Measurements from ENCODE around the gene B4GALT7.

DNA sequence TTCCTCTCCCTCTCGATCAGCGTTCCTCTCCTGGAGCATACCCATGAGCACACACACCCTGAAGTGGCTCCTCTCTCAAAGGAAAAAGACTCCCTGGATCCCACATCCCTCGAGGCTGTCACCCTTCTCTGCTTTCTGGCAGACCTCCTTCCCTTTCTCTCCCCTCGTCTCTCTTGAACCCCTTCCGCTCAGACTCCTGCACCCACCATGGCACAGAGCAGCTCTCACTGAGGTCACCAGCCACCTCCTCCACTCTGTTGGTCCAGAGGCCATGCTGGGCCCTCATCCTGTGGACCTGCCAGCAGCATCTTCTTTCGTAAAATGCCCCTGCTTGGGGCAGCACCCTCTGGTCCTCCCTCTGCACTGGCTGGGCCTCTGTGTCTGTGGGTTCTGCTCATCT, 5.7 kb downstream of the B4GALT7 start:
- TF ChIP-seq, protein P1, sequence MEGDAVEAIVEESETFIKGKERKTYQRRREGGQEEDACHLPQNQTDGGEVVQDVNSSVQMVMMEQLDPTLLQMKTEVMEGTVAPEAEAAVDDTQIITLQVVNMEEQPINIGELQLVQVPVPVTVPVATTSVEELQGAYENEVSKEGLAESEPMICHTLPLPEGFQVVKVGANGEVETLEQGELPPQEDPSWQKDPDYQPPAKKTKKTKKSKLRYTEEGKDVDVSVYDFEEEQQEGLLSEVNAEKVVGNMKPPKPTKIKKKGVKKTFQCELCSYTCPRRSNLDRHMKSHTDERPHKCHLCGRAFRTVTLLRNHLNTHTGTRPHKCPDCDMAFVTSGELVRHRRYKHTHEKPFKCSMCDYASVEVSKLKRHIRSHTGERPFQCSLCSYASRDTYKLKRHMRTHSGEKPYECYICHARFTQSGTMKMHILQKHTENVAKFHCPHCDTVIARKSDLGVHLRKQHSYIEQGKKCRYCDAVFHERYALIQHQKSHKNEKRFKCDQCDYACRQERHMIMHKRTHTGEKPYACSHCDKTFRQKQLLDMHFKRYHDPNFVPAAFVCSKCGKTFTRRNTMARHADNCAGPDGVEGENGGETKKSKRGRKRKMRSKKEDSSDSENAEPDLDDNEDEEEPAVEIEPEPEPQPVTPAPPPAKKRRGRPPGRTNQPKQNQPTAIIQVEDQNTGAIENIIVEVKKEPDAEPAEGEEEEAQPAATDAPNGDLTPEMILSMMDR (conservative IDR thresholded peaks at IDR 0.05 in 1 of 2, IDR thresholded peaks at IDR 0.05 in 1 of 2; ENCODE audit: extremely low read depth in 1 of 2, insufficient read depth in 1 of 2, low read depth in 1 of 2, low read length in 2 of 2), result no peak
- TF ChIP-seq EZH2 (IDR thresholded peaks at IDR 0.05; ENCODE audit: borderline replicate concordance, low read length), result no peak

Data from mammary epithelial cell (primary cell).